DOHH2 (cell line): ENCODE data around the gene BRAF.
"Not testable (repeated sequence)": the region's sequence is repeated elsewhere in the genome, so short reads cannot be mapped to it uniquely, and the experiment has no call there.

Experiments used
- H3F3A ChIP-seq: fragments of 200-600 bp; sonication (generic), shearing (Covaris generic); 2 replicates; pipeline ENCODE4 v1.6.0; 2016; ENCODE audit warnings: antibody characterized with exemption, mild to moderate bottlenecking; ENCODE audit not compliant: control insufficient read depth, insufficient read depth
- H3K27ac ChIP-seq: fragments of 200-600 bp; sonication (generic); 2 replicates; pipeline ENCODE4 v1.5.1; 2014; ENCODE audit warnings: low read depth, mild to moderate bottlenecking, low read length, moderate library complexity
- H3K27me3 ChIP-seq: fragments of 200-600 bp; sonication (generic); 2 replicates; pipeline ENCODE4 v1.6.1; 2014; ENCODE audit warnings: mild to moderate bottlenecking, low read length, mixed read lengths; ENCODE audit not compliant: control insufficient read depth
- H3K36me3 ChIP-seq: fragments of 200-600 bp; sonication (generic); 2 replicates; pipeline ENCODE4 v1.6.1; 2014; ENCODE audit warnings: mild to moderate bottlenecking, low read length, moderate library complexity, mixed read lengths; ENCODE audit not compliant: control insufficient read depth
- H3K4me1 ChIP-seq: fragments of 200-600 bp; sonication (generic); 2 replicates; pipeline ENCODE4 v1.6.1; 2014; ENCODE audit warnings: mild to moderate bottlenecking, low read length, mixed read lengths; ENCODE audit not compliant: control insufficient read depth
- H3K4me2 ChIP-seq: fragments of 200-600 bp; sonication (generic); 2 replicates; pipeline ENCODE4 v1.6.0; 2014; ENCODE audit warnings: mild to moderate bottlenecking, low read length, moderate library complexity
- H3K4me3 ChIP-seq: fragments of 200-600 bp; sonication (generic); 2 replicates; pipeline ENCODE4 v1.5.1; 2014; ENCODE audit warnings: mild to moderate bottlenecking, low read length, mixed read lengths
- H3K79me2 ChIP-seq: fragments of 200-600 bp; sonication (generic); 2 replicates; pipeline ENCODE4 v1.6.1; 2014; ENCODE audit warnings: mild to moderate bottlenecking, low read length, mixed read lengths; ENCODE audit not compliant: control insufficient read depth
- H3K9me2 ChIP-seq: fragments of 200-600 bp; sonication (generic); replicated peaks from 2 replicates; pipeline ENCODE4 v1.6.1; 2014; ENCODE audit warnings: mild to moderate bottlenecking, low read length, mixed read lengths; ENCODE audit not compliant: control insufficient read depth
- H3K9me3 ChIP-seq: fragments of 200-600 bp; sonication (generic); 2 replicates; pipeline ENCODE4 v1.6.1; 2014; ENCODE audit warnings: antibody characterized with exemption, low read length, mixed read lengths; ENCODE audit not compliant: control insufficient read depth, insufficient read depth
- H4K20me1 ChIP-seq: fragments of 200-600 bp; sonication (generic); 2 replicates; pipeline ENCODE4 v1.6.0; 2014; ENCODE audit warnings: low read depth, mild to moderate bottlenecking, antibody characterized with exemption, low read length, moderate library complexity; ENCODE audit not compliant: control insufficient read depth, insufficient read depth
- CTCF ChIP-seq: fragments of 200-600 bp; sonication (generic); IDR thresholded peaks from one replicate; pipeline ENCODE4 v1.5.1; 2014; ENCODE audit warnings: antibody characterized with exemption, mild to moderate bottlenecking, low read depth, low read length; ENCODE audit not compliant: poor library complexity, severe bottlenecking
- EZH2phosphoT487 ChIP-seq: fragments of 200-600 bp; sonication (generic); IDR thresholded peaks from 2 replicates; pipeline ENCODE4 v1.6.1; 2017; ENCODE audit warnings: borderline replicate concordance, mild to moderate bottlenecking, antibody characterized with exemption, low read length, moderate library complexity, mixed read lengths

BRAF gene

GRCh38 chr7:140744005-140744404 lies 180.7 kb downstream of the BRAF start:
- Histone ChIP-seq H3K79me2 (no peaks in the 10 kb centered on the region), H3K4me3 (no peak overlapping the region)

GRCh38 chr7:140743255-140743654 lies 181.5 kb downstream of the BRAF start:
- H3F3A ChIP-seq, H3K79me2 ChIP-seq, H3K4me3 ChIP-seq, H4K20me1 ChIP-seq, H3K4me2 ChIP-seq, H3K9me2 ChIP-seq, H3K9me3 ChIP-seq, H3K27me3 ChIP-seq, H3K27ac ChIP-seq: not testable (repeated sequence)
- peaks cover 12% of the 10 kb centered on the region for H3K4me1 ChIP-seq
- H3K36me3 ChIP-seq, result peaks cover 29% of the 10 kb centered on the region

More at GRCh38 chr7:140744005-140744404, 180.7 kb downstream of the BRAF start:
- H3K9me3 ChIP-seq, result no peaks in the 10 kb centered on the region
- no peaks in the 10 kb centered on the region for H4K20me1 ChIP-seq
- H3K4me1 ChIP-seq, result peaks cover 12% of the 10 kb centered on the region
- H3K27me3 ChIP-seq, result no peaks in the 10 kb centered on the region
- no peaks in the 10 kb centered on the region for H3F3A ChIP-seq
- H3K27ac ChIP-seq, result no peak overlapping the region
- peaks cover 22% of the 10 kb centered on the region for H3K36me3 ChIP-seq
- no peak for TF ChIP-seq EZH2phosphoT487
- TF ChIP-seq CTCF, result no peak
- H3K4me2 ChIP-seq, result no peak overlapping the region
- H3K9me2 ChIP-seq, result no peaks in the 10 kb centered on the region

- H3F3A ChIP-seq, result peaks cover 6% of the 10 kb centered on the region; the same call in 1 of the 2 replicates
These were observed 186.4 kb downstream of the BRAF start for GRCh38 chr7:140738280-140738679.

DNA sequence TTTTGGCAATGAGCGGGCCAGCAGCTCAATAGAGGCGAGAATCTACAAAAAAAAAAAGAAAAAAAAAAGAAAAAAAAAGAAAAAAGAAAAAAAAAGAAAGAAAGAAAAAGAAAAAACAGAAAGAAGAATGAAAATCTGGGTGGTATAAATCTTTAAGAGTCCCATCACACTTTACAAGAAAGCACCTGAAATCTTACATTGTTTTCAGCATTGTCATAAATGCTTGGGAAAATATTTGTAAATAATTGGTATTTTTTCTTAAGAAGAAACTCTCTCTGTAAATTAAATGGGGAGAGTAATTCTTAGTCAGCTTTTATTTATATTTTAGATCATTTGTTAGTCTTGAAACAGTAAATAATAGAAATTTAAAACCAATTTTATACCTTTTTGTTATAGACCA lies 190.0 kb downstream of the BRAF start:
- no peak overlapping the region for H3K4me3 ChIP-seq
- no peaks in the 10 kb centered on the region for H3K79me2 ChIP-seq
- H3K9me2 ChIP-seq, result no peaks in the 10 kb centered on the region
- no peak overlapping the region for H3K4me2 ChIP-seq
- peaks cover 6% of the 10 kb centered on the region; the same call in 1 of the 2 replicates for H3F3A ChIP-seq
- H3K4me1 ChIP-seq, result peaks cover 9% of the 10 kb centered on the region
- H3K9me3 ChIP-seq, result no peaks in the 10 kb centered on the region
- H3K27me3 ChIP-seq, result no peaks in the 10 kb centered on the region
- peaks cover 12% of the 10 kb centered on the region for H3K36me3 ChIP-seq
- H4K20me1 ChIP-seq, result no peaks in the 10 kb centered on the region
- H3K27ac ChIP-seq, result no peak overlapping the region
- TF ChIP-seq CTCF, result no peak
- no peak for TF ChIP-seq EZH2phosphoT487

More at GRCh38 chr7:140738280-140738679, 186.4 kb downstream of the BRAF start:
- no peak for TF ChIP-seq CTCF
- no peak for TF ChIP-seq EZH2phosphoT487
- Histone ChIP-seq H3K27ac (no peak overlapping the region), H3K4me3 (no peak overlapping the region), H3K79me2 (no peaks in the 10 kb centered on the region), H3K4me1 (peaks cover 9% of the 10 kb centered on the region), H3K4me2 (no peak overlapping the region), H3K9me2 (no peaks in the 10 kb centered on the region), H4K20me1 (no peaks in the 10 kb centered on the region), H3K27me3 (no peaks in the 10 kb centered on the region), H3K36me3 (peaks cover 15% of the 10 kb centered on the region), H3K9me3 (no peaks in the 10 kb centered on the region)
